Chondrocyte (in vitro differentiated cells): ENCODE data around the gene ACTR8. TPM values are rescaled to one million over a fixed set of nuclear protein-coding genes. Genes with fewer than 3 reads are reported as not detected.

Source experiments
- DNase-seq: peaks from one replicate; pipeline ENCODE4 v3.0.0; 2021; ENCODE audit warnings: mixed read lengths, low spot score
- H3K27ac Mint-ChIP-seq: one replicate; pipeline ENCODE4 v1.8.0; 2021; ENCODE audit warnings: mild to moderate bottlenecking, moderate library complexity, mixed read lengths; ENCODE audit not compliant: unreplicated experiment
- H3K27me3 Mint-ChIP-seq: 2 replicates; pipeline ENCODE4 v1.8.0; 2021; ENCODE audit warnings: low read depth, mixed read lengths
- H3K36me3 Mint-ChIP-seq: 2 replicates; pipeline ENCODE4 v1.8.0; 2021; ENCODE audit warnings: low read depth, mixed read lengths
- H3K4me1 Mint-ChIP-seq: 2 replicates; pipeline ENCODE4 v1.8.0; 2021; ENCODE audit warnings: low read depth, mild to moderate bottlenecking, mixed read lengths
- H3K4me3 Mint-ChIP-seq: one replicate; pipeline ENCODE4 v1.8.0; 2021; ENCODE audit warnings: mild to moderate bottlenecking, moderate library complexity, mixed read lengths; ENCODE audit not compliant: unreplicated experiment
- H3K9me3 Mint-ChIP-seq: 2 replicates; pipeline ENCODE4 v1.8.0; 2021; ENCODE audit warnings: low read depth, mixed read lengths
- total RNA-seq: library from RNA; stranded (reverse); gene quantifications from 3 replicates; pipeline ENCODE4 v1.2.1, GENCODE V29; 2021
- TF ChIP-seq, protein P1 (sequence below): fragments of 200-600 bp; sonication (generic); IDR thresholded peaks from 2 replicates; pipeline ENCODE4 v1.5.0; 2021; ENCODE audit warnings: antibody characterized with exemption, mild to moderate bottlenecking, moderate library complexity

The ACTR8 gene
- total RNA-seq, 1 donor from 2014 or later: 37.0 TPM

DNA sequence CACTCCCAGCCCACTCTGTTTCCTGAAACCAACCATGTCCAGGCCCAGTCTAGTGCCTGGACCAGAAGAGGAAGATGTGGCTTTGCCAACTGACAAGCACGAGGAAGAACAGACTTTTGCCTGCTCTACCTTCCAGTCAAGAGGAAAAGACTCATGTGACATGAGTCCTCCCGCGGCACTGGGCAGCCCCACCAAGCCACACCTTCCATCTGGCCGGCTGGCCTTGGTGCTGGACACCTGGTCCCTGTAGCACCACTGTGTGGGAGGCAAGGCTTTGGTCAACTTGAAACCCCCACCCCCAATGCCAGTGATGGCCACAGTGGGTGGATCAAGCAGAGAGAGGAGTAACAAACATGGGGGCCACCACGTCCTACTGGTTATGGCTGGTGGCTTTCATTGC lies 48.3 kb downstream of the ACTR8 start:
- DNase-seq: no peak
- H3K4me3 Mint-ChIP-seq: no peak overlapping the region
- no peaks in the 10 kb centered on the region for H3K9me3 Mint-ChIP-seq
- no peaks in the 10 kb centered on the region for H3K4me1 Mint-ChIP-seq
- TF ChIP-seq, protein P1, sequence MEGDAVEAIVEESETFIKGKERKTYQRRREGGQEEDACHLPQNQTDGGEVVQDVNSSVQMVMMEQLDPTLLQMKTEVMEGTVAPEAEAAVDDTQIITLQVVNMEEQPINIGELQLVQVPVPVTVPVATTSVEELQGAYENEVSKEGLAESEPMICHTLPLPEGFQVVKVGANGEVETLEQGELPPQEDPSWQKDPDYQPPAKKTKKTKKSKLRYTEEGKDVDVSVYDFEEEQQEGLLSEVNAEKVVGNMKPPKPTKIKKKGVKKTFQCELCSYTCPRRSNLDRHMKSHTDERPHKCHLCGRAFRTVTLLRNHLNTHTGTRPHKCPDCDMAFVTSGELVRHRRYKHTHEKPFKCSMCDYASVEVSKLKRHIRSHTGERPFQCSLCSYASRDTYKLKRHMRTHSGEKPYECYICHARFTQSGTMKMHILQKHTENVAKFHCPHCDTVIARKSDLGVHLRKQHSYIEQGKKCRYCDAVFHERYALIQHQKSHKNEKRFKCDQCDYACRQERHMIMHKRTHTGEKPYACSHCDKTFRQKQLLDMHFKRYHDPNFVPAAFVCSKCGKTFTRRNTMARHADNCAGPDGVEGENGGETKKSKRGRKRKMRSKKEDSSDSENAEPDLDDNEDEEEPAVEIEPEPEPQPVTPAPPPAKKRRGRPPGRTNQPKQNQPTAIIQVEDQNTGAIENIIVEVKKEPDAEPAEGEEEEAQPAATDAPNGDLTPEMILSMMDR: no peak
- H3K27me3 Mint-ChIP-seq: no peaks in the 10 kb centered on the region
- H3K27ac Mint-ChIP-seq: no peak overlapping the region
- no peaks in the 10 kb centered on the region for H3K36me3 Mint-ChIP-seq

DNA sequence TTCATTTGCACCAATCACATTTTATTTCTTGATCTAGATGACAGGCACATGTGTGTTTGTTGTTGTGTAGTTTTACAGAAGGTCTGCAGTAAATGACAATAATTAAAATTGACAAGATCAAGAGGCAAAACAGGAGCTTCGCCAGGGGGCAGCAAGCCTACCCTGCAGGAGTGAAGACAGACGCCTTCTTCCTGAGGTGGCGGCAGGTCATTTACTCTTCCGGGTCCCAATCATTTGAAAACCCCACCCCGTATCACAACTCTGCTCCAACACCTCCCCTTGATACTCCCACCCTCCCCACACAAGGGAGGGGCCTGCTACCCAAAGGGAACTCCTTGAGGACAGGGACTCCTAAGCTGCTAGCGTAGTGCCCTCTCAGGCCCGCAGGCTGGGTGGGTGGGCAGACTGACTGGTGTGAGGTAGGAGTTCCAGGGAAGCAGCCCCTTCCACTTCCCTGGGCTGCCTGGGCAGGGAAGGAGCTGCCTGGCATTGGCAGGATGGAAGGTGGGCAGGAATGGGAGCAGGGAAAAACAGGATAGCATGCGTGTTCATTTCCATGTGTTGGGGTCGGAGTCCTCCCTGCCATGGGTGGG lies 48.8 kb downstream of the ACTR8 start:
- H3K27me3 Mint-ChIP-seq: no peaks in the 10 kb centered on the region
- H3K27ac Mint-ChIP-seq: no peak overlapping the region
- H3K4me1 Mint-ChIP-seq: no peaks in the 10 kb centered on the region
- no peaks in the 10 kb centered on the region for H3K9me3 Mint-ChIP-seq
- no peak overlapping the region for H3K4me3 Mint-ChIP-seq
- H3K36me3 Mint-ChIP-seq: no peaks in the 10 kb centered on the region
- no peak for DNase-seq
- TF ChIP-seq, protein P1: no peak

DNA sequence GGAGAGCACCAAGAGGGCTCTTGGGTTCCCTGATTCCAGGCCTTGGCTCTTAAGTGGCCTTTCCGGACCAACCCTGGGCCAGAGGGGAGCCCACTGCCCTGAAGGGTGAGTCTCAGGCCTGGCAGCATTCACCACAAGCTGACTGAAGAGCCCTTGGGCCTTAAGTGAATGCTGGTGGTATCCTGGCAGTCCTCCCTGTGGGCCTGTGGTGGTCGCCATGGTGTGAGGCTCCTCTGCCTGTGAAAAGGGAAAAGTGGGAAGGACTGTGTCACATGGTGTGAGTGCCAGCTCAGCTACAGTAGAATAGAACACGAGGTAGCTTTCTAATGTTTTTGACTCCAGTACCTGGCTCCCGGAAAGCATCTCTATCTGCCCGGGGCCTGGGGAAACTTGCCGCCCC lies 51.0 kb downstream of the ACTR8 start:
- Mint-ChIP-seq H3K4me3 (no peak overlapping the region), H3K4me1 (no peaks in the 10 kb centered on the region), H3K36me3 (no peaks in the 10 kb centered on the region), H3K27me3 (no peaks in the 10 kb centered on the region), H3K27ac (no peak overlapping the region), H3K9me3 (no peaks in the 10 kb centered on the region)
- DNase-seq: no peak
- TF ChIP-seq, protein P1: no peak

DNA sequence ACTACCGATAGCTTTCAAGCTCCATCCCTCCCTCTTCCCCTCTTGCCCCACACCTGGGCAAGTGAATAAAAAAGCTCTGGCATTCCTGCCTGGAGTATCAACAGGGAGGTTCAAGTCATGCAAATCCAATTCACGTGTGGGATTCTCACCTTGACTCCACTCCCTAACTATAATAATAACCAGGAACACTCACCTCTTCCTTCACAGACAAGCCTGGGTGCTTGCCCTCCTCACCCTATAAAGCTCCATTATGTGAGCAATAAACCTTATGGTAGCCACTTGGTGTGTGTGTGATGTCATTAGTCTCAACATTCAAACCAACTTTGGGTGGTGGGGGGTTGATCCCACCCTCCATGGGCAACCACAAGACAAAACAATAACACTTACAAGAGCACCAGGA lies 52.3 kb downstream of the ACTR8 start:
- TF ChIP-seq, protein P1: no peak
- Mint-ChIP-seq H3K36me3 (no peaks in the 10 kb centered on the region), H3K4me3 (no peak overlapping the region), H3K27ac (no peak overlapping the region), H3K27me3 (no peaks in the 10 kb centered on the region), H3K4me1 (no peaks in the 10 kb centered on the region), H3K9me3 (no peaks in the 10 kb centered on the region)
- DNase-seq: no peak

DNA sequence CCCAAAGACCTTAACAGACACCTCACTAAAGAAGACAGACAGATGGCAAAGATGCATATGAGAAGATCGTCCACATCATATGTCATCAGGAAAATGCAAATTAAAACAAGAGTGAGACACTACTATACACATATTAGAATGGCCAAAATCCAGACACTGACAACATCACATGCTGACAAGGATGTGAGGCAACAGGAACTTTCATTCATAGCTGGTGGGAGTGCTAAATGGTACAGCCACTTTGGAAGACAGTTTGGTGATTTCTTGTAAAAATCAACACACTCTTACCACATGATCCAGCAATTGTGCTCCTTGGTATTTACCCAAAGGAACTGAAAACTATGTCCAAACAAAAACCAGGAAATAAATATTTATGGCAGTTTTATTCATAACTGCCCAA lies 53.4 kb downstream of the ACTR8 start:
- H3K4me3 Mint-ChIP-seq: no peak overlapping the region
- no peak overlapping the region for H3K27ac Mint-ChIP-seq
- no peaks in the 10 kb centered on the region for H3K27me3 Mint-ChIP-seq
- TF ChIP-seq, protein P1: no peak
- H3K36me3 Mint-ChIP-seq: no peaks in the 10 kb centered on the region
- no peaks in the 10 kb centered on the region for H3K9me3 Mint-ChIP-seq
- H3K4me1 Mint-ChIP-seq: no peaks in the 10 kb centered on the region
- no peak for DNase-seq
